HepG2 (cell line): ENCODE measurements around the gene MFSD12. TPM values are rescaled to one million over a fixed set of nuclear protein-coding genes. Genes with fewer than 3 reads are reported as not detected.

Experiments used
- ATAC-seq: fragments of 200-7000 bp; cut with Tn5 transposase; 3 replicates; pipeline ENCODE4 v1.9.1; 2020; ENCODE audit warnings: mild to moderate bottlenecking, moderate library complexity
- BruUV-seq: library from RNA; stranded (reverse); fragments of 400-500 nt; replicated peaks from 2 replicates; lab custom pipeline; 2021; lab: Mats Ljungman, UMichigan
- CTCF ChIA-PET: fragments of 300-600 bp; formaldehyde crosslinking; extraction: SDS; loops from one replicate; lab custom pipeline; 2021; ENCODE audit warnings: low total read pairs, inconsistent platforms, low intra/inter-chr PET ratio; lab: Yijun Ruan, JAX
- POLR2A ChIA-PET: fragments of 350-600 bp; sonication (Branson Sonifier 250); formaldehyde crosslinking; loops from one replicate; lab custom pipeline; 2020; ENCODE audit warnings: antibody characterized with exemption, inconsistent platforms; lab: Yijun Ruan, JAX
- DNase-seq: peaks from one replicate; pipeline ENCODE4 v3.0.0-alpha.2; 2015; ENCODE audit warnings: low spot score
- FAIRE-seq: peaks from 3 replicates; lab custom pipeline; 2011; peaks lifted over from hg19 to GRCh38; lab: Jason Lieb, UNC
- H2AFZ ChIP-seq: one replicate; pipeline ENCODE4 v1.6.1; 2011; ENCODE audit warnings: low read length, inconsistent platforms
- H3K27ac ChIP-seq: fragments of 300-600 bp; 3 replicates; pipeline ENCODE4 v1.8.0; 2011; ENCODE audit warnings: mixed run types, mild to moderate bottlenecking, mixed read lengths, low read length, inconsistent platforms; ENCODE audit not compliant: insufficient read depth; ENCODE audit errors: extremely low read length
- H3K27me3 ChIP-seq, 2 experiments: fragments of 200-600 bp in 1 of 2; 2 replicates in 1 of 2; 3 replicates in 1 of 2; pipeline versions ENCODE4 v1.6.0 to v1.8.0; 2011; ENCODE audit warnings: low read length in 2 of 2, mild to moderate bottlenecking in 2 of 2, moderate library complexity in 2 of 2, inconsistent platforms in 1 of 2; ENCODE audit not compliant: insufficient read depth in 2 of 2, control insufficient read depth in 1 of 2
- H3K36me3 ChIP-seq, 2 experiments: fragments of 200-600 bp in 1 of 2; replicated peaks in 1 of 2; 2 replicates in 1 of 2; 3 replicates in 1 of 2; pipeline versions ENCODE4 v1.5.1 to v1.8.0; 2011; ENCODE audit warnings: low read length in 2 of 2, inconsistent platforms in 1 of 2; ENCODE audit not compliant: insufficient read depth in 2 of 2, control insufficient read depth in 1 of 2
- H3K4me1 ChIP-seq: 2 replicates; pipeline ENCODE4 v1.5.1; 2012; ENCODE audit warnings: low read length, inconsistent platforms; ENCODE audit not compliant: insufficient read depth
- H3K4me2 ChIP-seq: 2 replicates; pipeline ENCODE4 v1.6.0; 2011; ENCODE audit warnings: low read depth, low read length, inconsistent platforms
- H3K4me3 ChIP-seq, 3 experiments: fragments of 200-600 bp in 1 of 3; sonication (generic), shearing (Covaris generic) in 1 of 3; replicated peaks in 1 of 3; 2 replicates each; pipeline ENCODE4 v1.5.1; 2011 to 2016; ENCODE audit warnings: low read length in 3 of 3, inconsistent platforms in 2 of 3, low read depth in 2 of 3, mild to moderate bottlenecking in 2 of 3, control low read depth in 1 of 3, mixed read lengths in 1 of 3; ENCODE audit not compliant: insufficient read depth in 1 of 3
- H3K79me2 ChIP-seq: one replicate; pipeline ENCODE4 v1.6.1; 2011; ENCODE audit warnings: low read length, inconsistent platforms; ENCODE audit not compliant: insufficient read depth
- H3K9ac ChIP-seq: 2 replicates; pipeline ENCODE4 v1.6.0; 2011; ENCODE audit warnings: mild to moderate bottlenecking, low read depth, low read length, inconsistent platforms; ENCODE audit not compliant: insufficient read depth
- H3K9me3 ChIP-seq: 2 replicates; pipeline ENCODE4 v1.5.1; 2012; ENCODE audit warnings: mild to moderate bottlenecking, low read length
- H4K20me1 ChIP-seq: 2 replicates; pipeline ENCODE4 v1.6.0; 2011; ENCODE audit warnings: inconsistent platforms, mild to moderate bottlenecking, low read length, moderate library complexity; ENCODE audit not compliant: insufficient read depth
- DNMT1 ChIP-seq: sonication (generic); formaldehyde crosslinking; IDR thresholded peaks from 2 replicates; pipeline ENCODE4 v1.5.1; 2020; ENCODE audit warnings: mild to moderate bottlenecking, missing genetic modification reagents
- MAZ ChIP-seq, 2 experiments: sonication (generic) in 1 of 2; formaldehyde crosslinking in 1 of 2; IDR thresholded peaks; 2 replicates each; pipeline versions ENCODE4 v1.5.0 to v1.6.1; 2012 to 2020; ENCODE audit warnings: low read depth in 2 of 2, mild to moderate bottlenecking in 2 of 2, borderline replicate concordance in 1 of 2, improper control_type of control experiment in 1 of 2, low read length in 1 of 2, missing genetic modification reagents in 1 of 2, moderate library complexity in 1 of 2
- TCF12 ChIP-seq, 2 experiments: fragments of 450-650 bp in 1 of 2; sonication (generic) in 1 of 2; formaldehyde crosslinking in 1 of 2; IDR thresholded peaks; 2 replicates each; pipeline versions ENCODE4 v1.6.1 to v1.8.0; 2017 to 2022; ENCODE audit warnings: antibody characterized with exemption in 1 of 2, mild to moderate bottlenecking in 1 of 2, missing genetic modification reagents in 1 of 2, moderate library complexity in 1 of 2
- ZBTB8A ChIP-seq: sonication (generic); formaldehyde crosslinking; IDR thresholded peaks from 2 replicates; pipeline ENCODE4 v1.4.0; 2020; ENCODE audit warnings: mild to moderate bottlenecking, low read depth, missing genetic modification reagents, borderline replicate concordance
- WGBS: methylation state at CpG from one replicate; pipeline ENCODE4 v1.1.6; 2017; ENCODE audit warnings: low lambda C conversion rate; 5-methylcytosine and 5-hydroxymethylcytosine counted together
- in situ Hi-C: cut with HindIII; loops from 2 replicates; pipeline ENCODE4 v1.10.0; 2017; ENCODE audit warnings: low pct_unique_long_range_greater_than_20kb; ENCODE audit not compliant: extremely low pct_ligation_motif_present
- intact Hi-C: fragments of 100-400 bp; cut with micrococcal nuclease; formaldehyde crosslinking; loops from one replicate; pipeline ENCODE4 v1.10.0; 2022; ENCODE audit not compliant: unreplicated experiment
- polyA plus RNA-seq, 8 experiments: library from polyadenylated mRNA; depleted of rRNA in 3 of 8; stranded (reverse) in 7 of 8; unstranded in 1 of 8; fragments of >200 nt; fragmentation: Illumina TruSeq in 4 of 8; extraction: Trizol in 4 of 8; gene quantifications; 2 replicates each; pipeline versions ENCODE4 v1.2.1 to v1.2.3, GENCODE V29; 2011 to 2016; ENCODE audit warnings: low read depth in 4 of 8, missing spikeins in 1 of 8, mixed read lengths in 1 of 8; ENCODE audit not compliant: insufficient read depth in 1 of 8
- total RNA-seq, 5 experiments: library from RNA; depleted of rRNA; stranded (reverse); fragments of >200 nt; fragmentation: Illumina TruSeq; extraction: Trizol; gene quantifications; 2 replicates each; pipeline ENCODE4 v1.2.3, GENCODE V29; 2016; ENCODE audit warnings: low read depth in 1 of 5
- TF ChIP-seq, protein P1 (sequence below): sonication (generic); formaldehyde crosslinking; IDR thresholded peaks from 2 replicates; pipeline ENCODE4 v1.4.0; 2020; ENCODE audit warnings: missing genetic modification reagents, borderline replicate concordance

The MFSD12 gene
- total and polyA plus RNA-seq, 2 of the 13 experiments (the other 11 are each of a cell fraction or from before 2014, with no cell fraction given), result 27.2 to 29.1 TPM

- Histone ChIP-seq H3K36me3 (peaks cover 19 to 46% of the 10 kb centered on the region in 2 experiments; a peak in 4 of 5 replicates), H3K9ac (no peak overlapping the region), H3K4me2 (no peak overlapping the region), H3K79me2 (peaks cover 30% of the 10 kb centered on the region), H3K4me1 (peaks cover 15% of the 10 kb centered on the region), H3K27ac (no peak overlapping the region), H4K20me1 (peaks cover 25% of the 10 kb centered on the region; the same call in 1 of the 2 replicates), H3K9me3 (no peaks in the 10 kb centered on the region), H2AFZ (no peak overlapping the region), H3K4me3 (no peak overlapping the region), H3K27me3 (no peaks in the 10 kb centered on the region)
- no peak for FAIRE-seq
- in situ Hi-C loops, result no loop called here
- no TSS peak for BruUV-seq
- no peak for ATAC-seq
- WGBS, result 96% methylated on average over 5 of the region's 7 CpGs
- intact Hi-C loops, result no loop called here
- ChIA-PET CTCF (no interaction called here), POLR2A (interaction anchor here (0.7 kb wide), 1 partner anchor 20 kb away, joined by 3 read pairs; no protein-coding TSS in a partner anchor)
- DNase-seq, result no peak
- TF ChIP-seq, protein P1, sequence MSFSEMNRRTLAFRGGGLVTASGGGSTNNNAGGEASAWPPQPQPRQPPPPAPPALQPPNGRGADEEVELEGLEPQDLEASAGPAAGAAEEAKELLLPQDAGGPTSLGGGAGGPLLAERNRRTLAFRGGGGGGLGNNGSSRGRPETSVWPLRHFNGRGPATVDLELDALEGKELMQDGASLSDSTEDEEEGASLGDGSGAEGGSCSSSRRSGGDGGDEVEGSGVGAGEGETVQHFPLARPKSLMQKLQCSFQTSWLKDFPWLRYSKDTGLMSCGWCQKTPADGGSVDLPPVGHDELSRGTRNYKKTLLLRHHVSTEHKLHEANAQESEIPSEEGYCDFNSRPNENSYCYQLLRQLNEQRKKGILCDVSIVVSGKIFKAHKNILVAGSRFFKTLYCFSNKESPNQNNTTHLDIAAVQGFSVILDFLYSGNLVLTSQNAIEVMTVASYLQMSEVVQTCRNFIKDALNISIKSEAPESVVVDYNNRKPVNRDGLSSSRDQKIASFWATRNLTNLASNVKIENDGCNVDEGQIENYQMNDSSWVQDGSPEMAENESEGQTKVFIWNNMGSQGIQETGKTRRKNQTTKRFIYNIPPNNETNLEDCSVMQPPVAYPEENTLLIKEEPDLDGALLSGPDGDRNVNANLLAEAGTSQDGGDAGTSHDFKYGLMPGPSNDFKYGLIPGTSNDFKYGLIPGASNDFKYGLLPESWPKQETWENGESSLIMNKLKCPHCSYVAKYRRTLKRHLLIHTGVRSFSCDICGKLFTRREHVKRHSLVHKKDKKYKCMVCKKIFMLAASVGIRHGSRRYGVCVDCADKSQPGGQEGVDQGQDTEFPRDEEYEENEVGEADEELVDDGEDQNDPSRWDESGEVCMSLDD (CRISPR knock-in tag), result no peak
- TF ChIP-seq DNMT1 (no peak), ZBTB8A (no peak), TCF12 (IDR thresholded peaks at IDR 0.05) (no peak), TCF12 (CRISPR knock-in tag; IDR thresholded peaks at IDR 0.05) (no peak), MAZ (IDR thresholded peaks at IDR 0.05; ENCODE audit: borderline replicate concordance, low read depth, low read length) (no peak), MAZ (CRISPR knock-in tag; IDR thresholded peaks at IDR 0.05; ENCODE audit: low read depth) (no peak)
These were observed 36.3 kb downstream of the MFSD12 start for GRCh38 chr19:3521104-3521445.
